Endothelial cell of umbilical vein (primary cell): ENCODE data around the gene TOM1. TPM values are rescaled to one million over a fixed set of nuclear protein-coding genes. Genes with fewer than 3 reads are reported as not detected.

Experiments used
- BruUV-seq: library from RNA; stranded (reverse); fragments of 400-500 nt; replicated peaks from 2 replicates; lab custom pipeline; 2021; lab: Mats Ljungman, UMichigan
- CTCF ChIA-PET: fragments of 300-600, 350-600 bp; sonication (Branson Sonifier 250); formaldehyde crosslinking; loops from one replicate; lab custom pipeline; 2021; ENCODE audit warnings: antibody characterized with exemption, inconsistent platforms; lab: Charles Lee
- POLR2A ChIA-PET: fragments of 300-600, 350-600 bp; sonication (Branson Sonifier 250); formaldehyde crosslinking; loops from one replicate; lab custom pipeline; 2021; ENCODE audit warnings: antibody characterized with exemption, inconsistent platforms; lab: Charles Lee
- DNase-seq: peaks from one replicate; pipeline ENCODE4 v3.0.0-alpha.2; 2011; ENCODE audit warnings: low read depth, low spot score
- FAIRE-seq: peaks from 2 replicates; lab custom pipeline; 2011; peaks lifted over from hg19 to GRCh38; lab: Jason Lieb, UNC
- H2AFZ ChIP-seq: 2 replicates; pipeline ENCODE4 v1.6.0; 2012; ENCODE audit warnings: low read depth, low read length, control low read depth, inconsistent platforms
- H3K27ac ChIP-seq: 2 replicates; pipeline ENCODE4 v1.5.1; 2011; ENCODE audit warnings: low read depth, mild to moderate bottlenecking, control low read depth, low read length, moderate library complexity; ENCODE audit not compliant: insufficient read depth
- H3K27me3 ChIP-seq, 2 experiments: 2 replicates each; pipeline versions ENCODE4 v1.6.0 to v1.6.1; 2011; ENCODE audit warnings: low read length in 2 of 2, mixed read lengths in 1 of 2; ENCODE audit not compliant: control insufficient read depth in 2 of 2, insufficient read depth in 2 of 2
- H3K36me3 ChIP-seq, 2 experiments: 2 replicates in 1 of 2; 3 replicates in 1 of 2; pipeline ENCODE4 v1.5.1; 2011; ENCODE audit warnings: low read length in 2 of 2, mild to moderate bottlenecking in 1 of 2, moderate library complexity in 1 of 2; ENCODE audit not compliant: control insufficient read depth in 2 of 2, insufficient read depth in 2 of 2; ENCODE audit errors: extremely low read depth in 1 of 2
- H3K4me1 ChIP-seq: 3 replicates; pipeline ENCODE4 v1.5.1; 2011; ENCODE audit warnings: mild to moderate bottlenecking, low read length; ENCODE audit not compliant: control insufficient read depth, insufficient read depth; ENCODE audit errors: extremely low read depth
- H3K4me2 ChIP-seq: 2 replicates; pipeline ENCODE4 v1.6.1; 2011; ENCODE audit warnings: low read length, control low read depth, mixed read lengths; ENCODE audit not compliant: insufficient read depth
- H3K4me3 ChIP-seq, 3 experiments: fragments of 200-600 bp in 1 of 3; sonication (generic), shearing (Covaris generic) in 1 of 3; replicated peaks in 1 of 3; 2 replicates each; pipeline ENCODE4 v1.5.1; 2011 to 2016; ENCODE audit warnings: control low read depth in 3 of 3, low read length in 3 of 3, mild to moderate bottlenecking in 2 of 3, inconsistent platforms in 1 of 3, low read depth in 1 of 3, moderate library complexity in 1 of 3; ENCODE audit not compliant: insufficient read depth in 1 of 3
- H3K79me2 ChIP-seq: 2 replicates; pipeline ENCODE4 v1.6.0; 2012; ENCODE audit warnings: low read length, inconsistent platforms; ENCODE audit not compliant: control insufficient read depth, insufficient read depth
- H3K9ac ChIP-seq: replicated peaks from 2 replicates; pipeline ENCODE3; 2011; ENCODE audit warnings: low read length, control low read depth; ENCODE audit not compliant: insufficient read depth; ENCODE audit errors: extremely low read depth
- H3K9me1 ChIP-seq: replicated peaks from 3 replicates; pipeline ENCODE4 v1.6.0; 2011; ENCODE audit warnings: mild to moderate bottlenecking, low read length; ENCODE audit not compliant: control insufficient read depth, insufficient read depth; ENCODE audit errors: extremely low read depth
- H3K9me3 ChIP-seq: replicated peaks from 2 replicates; pipeline ENCODE4 v1.5.1; 2012; ENCODE audit warnings: low read length, inconsistent platforms; ENCODE audit not compliant: control insufficient read depth, insufficient read depth
- H4K20me1 ChIP-seq: replicated peaks from 2 replicates; pipeline ENCODE3; 2011; ENCODE audit warnings: mild to moderate bottlenecking, low read length; ENCODE audit not compliant: control insufficient read depth, insufficient read depth; ENCODE audit errors: extremely low read depth
- CTCF ChIP-seq, 2 donors: IDR thresholded peaks; 1 replicate in 1 of 2; 2 replicates in 1 of 2; pipeline ENCODE4 v1.5.1; 2011; ENCODE audit warnings: low read length in 2 of 2, mild to moderate bottlenecking in 2 of 2, moderate library complexity in 2 of 2, control low read depth in 1 of 2, inconsistent platforms in 1 of 2, low read depth in 1 of 2; ENCODE audit not compliant: insufficient read depth in 1 of 2; ENCODE audit errors: extremely low read depth in 1 of 2
- EZH2 ChIP-seq: IDR thresholded peaks from 2 replicates; pipeline ENCODE4 v1.6.1; 2012; ENCODE audit warnings: borderline replicate concordance, low read depth, mild to moderate bottlenecking, moderate library complexity, low read length, inconsistent platforms; ENCODE audit not compliant: severe bottlenecking
- FOS ChIP-seq: IDR thresholded peaks from 2 replicates; pipeline ENCODE4 v1.6.1; 2011; ENCODE audit warnings: mild to moderate bottlenecking, low read length, moderate library complexity, borderline replicate concordance; ENCODE audit not compliant: insufficient read depth
- GATA2 ChIP-seq: IDR thresholded peaks from 2 replicates; pipeline ENCODE4 v1.7.0; 2011; ENCODE audit warnings: low read depth, mild to moderate bottlenecking, moderate library complexity, mixed read lengths, low read length; ENCODE audit not compliant: insufficient read length, insufficient read depth
- JUN ChIP-seq: IDR thresholded peaks from 2 replicates; pipeline ENCODE4 v1.6.1; 2011; ENCODE audit warnings: borderline replicate concordance, low read depth; ENCODE audit not compliant: insufficient read length, insufficient read depth
- MAX ChIP-seq: IDR thresholded peaks from 2 replicates; pipeline ENCODE4 v1.6.1; 2011; ENCODE audit not compliant: insufficient read depth, insufficient read length
- MYC ChIP-seq: IDR thresholded peaks from one replicate; pipeline ENCODE4 v1.6.1; 2011; ENCODE audit warnings: mild to moderate bottlenecking, low read depth, low read length
- POLR2A ChIP-seq: IDR thresholded peaks from 2 replicates; pipeline ENCODE4 v1.6.1; 2012; ENCODE audit warnings: low read depth, mild to moderate bottlenecking, control low read depth, low read length
- POLR2AphosphoS5 ChIP-seq: IDR thresholded peaks from 2 replicates; pipeline ENCODE4 v1.6.1; 2012; ENCODE audit warnings: low read depth, mild to moderate bottlenecking, control low read depth, low read length, moderate library complexity; ENCODE audit not compliant: insufficient read depth
- dilution Hi-C: fragments of 300-500 bp; cut with MboI; formaldehyde crosslinking; loops from one replicate; pipeline ENCODE4 v1.15.0; 2019; ENCODE audit warnings: low sequenced_read_pairs; ENCODE audit not compliant: extremely low pct_ligation_motif_present
- intact Hi-C: fragments of 100-400 bp; cut with micrococcal nuclease; formaldehyde crosslinking; loops from one replicate; pipeline ENCODE4 v1.10.0; 2022
- polyA plus RNA-seq, 4 experiments: library from polyadenylated mRNA; depleted of rRNA in 3 of 4; stranded (reverse) in 3 of 4; unstranded in 1 of 4; fragments of >200 nt; gene quantifications; 2 replicates each; pipeline versions ENCODE4 v1.2.1 to v1.2.3, GENCODE V29; 2011 to 2012; ENCODE audit warnings: missing spikeins in 1 of 4
- total RNA-seq: library from RNA; stranded (reverse); gene quantifications from 2 replicates; pipeline ENCODE4 v1.2.3, GENCODE V29; 2021

Gene TOM1
- total and polyA plus RNA-seq, 2 donors (not counting 3 experiments of a cell fraction or from before 2014, with no cell fraction given), result 36.4 to 74.4 TPM

- H3K9me1 ChIP-seq, result no peaks in the 10 kb centered on the region
- no peak overlapping the region for H2AFZ ChIP-seq
- H3K4me1 ChIP-seq, result peaks cover 10% of the 10 kb centered on the region
- H3K9me3 ChIP-seq, result no peaks in the 10 kb centered on the region
- H3K4me2 ChIP-seq, result no peak overlapping the region
- dilution Hi-C loops (no loop called here), intact Hi-C loops (loop anchor here (2.0 kb wide), 1 partner anchor 18 kb away; no protein-coding TSS in a partner anchor)
- ChIA-PET POLR2A (interaction anchor here (0.7 kb wide), 1 partner anchor 11 kb away, joined by 3 read pairs; no protein-coding TSS in a partner anchor), CTCF (interaction anchor here (0.6 to 1.6 kb wide), 4 partner anchors 18 to 157 kb away, joined by 3 to 6 read pairs (median 3); no protein-coding TSS in a partner anchor)
- H4K20me1 ChIP-seq, result no peaks in the 10 kb centered on the region
- BruUV-seq, result no TSS peak
- no peaks in the 10 kb centered on the region for H3K27me3 ChIP-seq
- H3K4me3 ChIP-seq, result no peak overlapping the region
- H3K27ac ChIP-seq, result no peak overlapping the region
- no peak for DNase-seq
- no peaks in the 10 kb centered on the region for H3K79me2 ChIP-seq
- H3K36me3 ChIP-seq, result no peaks in the 10 kb centered on the region
- no peak overlapping the region for H3K9ac ChIP-seq
- TF ChIP-seq JUN (no peak), POLR2AphosphoS5 (no peak), POLR2A (no peak), CTCF (IDR thresholded peaks at IDR 0.05; ENCODE audit: extremely low read depth in 1 of 2, insufficient read depth in 1 of 2, low read depth in 1 of 2, low read length in 2 of 2) (no peak), MYC (no peak), EZH2 (no peak), FOS (no peak), MAX (no peak), GATA2 (no peak)
- no peak for FAIRE-seq
Measured at GRCh38 chr22:35368386-35368785, 68.7 kb downstream of the TOM1 start.
